ENCODE measurements around the gene BCAR3. TPM values are rescaled to one million over a fixed set of nuclear protein-coding genes. Genes with fewer than 3 reads are reported as not detected.

Gene BCAR3
- total and polyA plus RNA-seq, 8 donors, result 15.5 to 26.0 (median 18.9) TPM

DNA sequence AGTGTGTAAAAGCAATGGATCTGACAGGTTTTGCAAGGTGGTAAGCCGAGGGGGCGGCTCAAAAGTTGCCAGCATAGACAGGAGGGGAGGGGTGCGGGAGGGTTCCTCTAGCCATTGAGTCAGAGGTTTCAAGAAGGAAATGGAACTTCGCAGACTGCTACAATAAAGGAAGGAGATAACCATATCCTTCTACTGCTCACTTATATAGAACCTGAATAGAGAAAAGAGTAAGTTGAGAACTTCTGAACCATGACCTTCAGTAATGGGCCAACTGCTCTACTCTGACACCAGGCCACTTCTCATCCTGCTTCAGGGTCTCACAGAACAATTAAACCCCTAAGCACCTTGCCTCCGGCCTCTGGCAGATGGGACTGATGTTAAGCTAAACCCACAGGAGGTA, 26.3 kb upstream of the BCAR3 start:
- ATAC-seq, result no peak
- Histone ChIP-seq H3K27me3 (no peaks in the 10 kb centered on the region), H3K36me3 (no peaks in the 10 kb centered on the region), H3K9me3 (no peaks in the 10 kb centered on the region), H3K27ac (no peak overlapping the region), H3K4me1 (peaks cover 22 to 26% of the 10 kb centered on the region in 2 donors), H3K4me3 (no peak overlapping the region)
- TF ChIP-seq, protein P1, sequence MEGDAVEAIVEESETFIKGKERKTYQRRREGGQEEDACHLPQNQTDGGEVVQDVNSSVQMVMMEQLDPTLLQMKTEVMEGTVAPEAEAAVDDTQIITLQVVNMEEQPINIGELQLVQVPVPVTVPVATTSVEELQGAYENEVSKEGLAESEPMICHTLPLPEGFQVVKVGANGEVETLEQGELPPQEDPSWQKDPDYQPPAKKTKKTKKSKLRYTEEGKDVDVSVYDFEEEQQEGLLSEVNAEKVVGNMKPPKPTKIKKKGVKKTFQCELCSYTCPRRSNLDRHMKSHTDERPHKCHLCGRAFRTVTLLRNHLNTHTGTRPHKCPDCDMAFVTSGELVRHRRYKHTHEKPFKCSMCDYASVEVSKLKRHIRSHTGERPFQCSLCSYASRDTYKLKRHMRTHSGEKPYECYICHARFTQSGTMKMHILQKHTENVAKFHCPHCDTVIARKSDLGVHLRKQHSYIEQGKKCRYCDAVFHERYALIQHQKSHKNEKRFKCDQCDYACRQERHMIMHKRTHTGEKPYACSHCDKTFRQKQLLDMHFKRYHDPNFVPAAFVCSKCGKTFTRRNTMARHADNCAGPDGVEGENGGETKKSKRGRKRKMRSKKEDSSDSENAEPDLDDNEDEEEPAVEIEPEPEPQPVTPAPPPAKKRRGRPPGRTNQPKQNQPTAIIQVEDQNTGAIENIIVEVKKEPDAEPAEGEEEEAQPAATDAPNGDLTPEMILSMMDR (IDR thresholded peaks at IDR 0.05), result no peak
- no peak for DNase-seq
- intact Hi-C loops (cut with DNase I), result no loop called here

DNA sequence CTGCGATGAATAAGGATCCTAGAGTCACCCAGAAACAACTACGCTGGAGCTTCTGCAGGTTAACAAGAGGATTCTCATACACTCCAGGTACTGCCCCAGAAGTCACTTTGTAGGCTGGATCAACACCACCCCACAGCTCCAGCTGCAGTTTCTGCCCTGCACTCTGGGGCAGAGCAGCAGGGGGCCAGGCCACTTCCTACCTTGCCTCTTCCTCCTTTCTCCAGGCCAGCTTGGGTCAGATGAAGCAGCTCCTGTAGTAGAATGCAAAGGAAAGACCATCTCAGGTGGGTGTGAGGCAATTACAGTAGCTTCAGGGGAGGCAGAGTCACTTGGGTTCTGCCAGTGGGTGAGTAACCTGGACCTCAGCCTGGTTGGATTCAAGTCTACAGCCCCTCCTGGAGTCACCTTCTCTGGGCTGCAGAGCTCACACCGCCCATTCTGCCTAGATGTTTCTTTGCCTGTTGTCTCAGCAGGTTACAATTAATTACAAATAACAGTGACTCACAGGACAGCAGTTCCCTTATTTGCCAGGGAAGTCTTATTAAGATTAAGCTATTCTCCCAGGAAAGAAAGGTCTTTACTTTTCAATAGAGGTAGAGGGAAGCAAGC, 24.4 kb upstream of the BCAR3 start:
- Histone ChIP-seq H3K27ac (no peak overlapping the region), H3K9me3 (no peaks in the 10 kb centered on the region), H3K4me1 (peaks cover 31 to 38% of the 10 kb centered on the region in 2 donors), H3K36me3 (no peaks in the 10 kb centered on the region), H3K4me3 (no peak overlapping the region), H3K27me3 (no peaks in the 10 kb centered on the region)
- TF ChIP-seq, protein P1 (IDR thresholded peaks at IDR 0.05), result no peak
- no peak for DNase-seq
- intact Hi-C loops (cut with DNase I), result no loop called here
- ATAC-seq, result no peak

- Histone ChIP-seq H3K4me3 (no peak overlapping the region), H3K36me3 (no peaks in the 10 kb centered on the region), H3K27me3 (no peaks in the 10 kb centered on the region), H3K27ac (no peak overlapping the region), H3K9me3 (no peaks in the 10 kb centered on the region), H3K4me1 (peaks cover 25 to 34% of the 10 kb centered on the region in 2 donors)
- ATAC-seq, result no peak
- TF ChIP-seq, protein P1 (IDR thresholded peaks at IDR 0.05), result no peak
- DNase-seq, result no peak
- intact Hi-C loops (cut with DNase I), result no loop called here
Measured at GRCh38 chr1:93704052-93704451, 22.4 kb upstream of the BCAR3 start.

DNA sequence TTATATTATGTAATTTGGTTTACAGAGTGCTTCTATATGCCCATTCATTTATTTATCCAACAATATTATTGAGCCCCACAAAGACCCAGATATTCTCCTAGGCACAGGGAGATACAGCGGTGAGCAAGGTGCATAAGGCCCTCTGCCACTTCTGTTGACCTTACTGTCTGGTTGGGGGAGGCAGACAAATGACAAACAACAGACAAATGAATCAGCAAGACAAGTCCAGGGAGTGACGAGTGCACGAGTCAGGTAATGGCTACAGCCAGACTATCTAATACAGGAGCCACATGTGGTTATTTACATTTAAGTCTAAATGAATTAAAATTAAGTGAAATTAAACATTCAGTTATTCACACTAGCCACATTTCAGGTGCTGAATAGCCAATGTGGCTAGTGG, 22.0 kb upstream of the BCAR3 start:
- TF ChIP-seq, protein P1 (IDR thresholded peaks at IDR 0.05), result no peak
- no peaks in the 10 kb centered on the region for H3K36me3 ChIP-seq
- no peak overlapping the region for H3K4me3 ChIP-seq
- ATAC-seq, result no peak
- intact Hi-C loops (cut with DNase I), result no loop called here
- no peak overlapping the region for H3K27ac ChIP-seq
- H3K27me3 ChIP-seq, result no peaks in the 10 kb centered on the region
- H3K4me1 ChIP-seq, result peaks cover 21 to 30% of the 10 kb centered on the region in 2 donors
- H3K9me3 ChIP-seq, result no peaks in the 10 kb centered on the region
- no peak for DNase-seq

DNA sequence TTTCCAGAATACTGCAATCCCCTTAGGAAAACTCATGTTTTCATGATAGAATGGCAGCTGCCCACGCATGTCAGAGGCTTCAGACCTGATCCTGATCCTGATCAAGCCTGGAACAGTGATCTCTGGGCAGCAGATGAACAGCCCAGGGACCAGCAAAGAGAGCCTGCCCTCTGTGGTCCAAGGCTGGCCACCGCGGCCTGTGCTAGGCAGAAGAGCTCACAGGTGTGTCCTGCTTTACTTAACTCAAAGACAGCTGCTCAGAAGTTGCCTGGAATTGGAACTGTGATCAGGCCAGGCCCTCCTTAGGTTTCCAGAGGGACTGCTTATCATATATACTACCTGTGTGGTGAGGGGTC, 21.2 kb upstream of the BCAR3 start:
- no peaks in the 10 kb centered on the region for H3K27me3 ChIP-seq
- TF ChIP-seq, protein P1 (IDR thresholded peaks at IDR 0.05), result no peak
- intact Hi-C loops (cut with DNase I), result no loop called here
- H3K4me1 ChIP-seq, result peaks cover 14 to 21% of the 10 kb centered on the region in 2 donors
- no peaks in the 10 kb centered on the region for H3K36me3 ChIP-seq
- no peaks in the 10 kb centered on the region for H3K9me3 ChIP-seq
- H3K4me3 ChIP-seq, result no peak overlapping the region
- DNase-seq (no peak), ATAC-seq (no peak)
- peak overlapping the region in 1 of 2 donors; percentile 28 for H3K27ac ChIP-seq
